Type B pancreatic cell (in vitro differentiated cells): ENCODE measurements around the gene DNER. TPM values are rescaled to one million over a fixed set of nuclear protein-coding genes. Genes with fewer than 3 reads are reported as not detected.

Experiments used
- DNase-seq: peaks from one replicate; pipeline ENCODE4 v3.0.0; 2021; ENCODE audit warnings: mixed read lengths; ENCODE audit not compliant: unreplicated experiment; ENCODE audit errors: extremely low spot score
- H3K27ac Mint-ChIP-seq: 2 replicates; pipeline ENCODE4 v1.8.0; 2021; ENCODE audit warnings: mild to moderate bottlenecking, mixed read lengths
- H3K27me3 Mint-ChIP-seq: 2 replicates; pipeline ENCODE4 v1.8.0; 2021; ENCODE audit warnings: mixed read lengths
- H3K36me3 Mint-ChIP-seq: 2 replicates; pipeline ENCODE4 v1.8.0; 2021; ENCODE audit warnings: mixed read lengths
- H3K4me1 Mint-ChIP-seq: one replicate; pipeline ENCODE4 v1.8.0; 2021; ENCODE audit warnings: mixed read lengths; ENCODE audit not compliant: unreplicated experiment
- H3K4me3 Mint-ChIP-seq: 2 replicates; pipeline ENCODE4 v1.8.0; 2021; ENCODE audit warnings: mild to moderate bottlenecking, mixed read lengths
- H3K9me3 Mint-ChIP-seq: 2 replicates; pipeline ENCODE4 v1.8.0; 2021; ENCODE audit warnings: mixed read lengths
- total RNA-seq: library from RNA; stranded (reverse); gene quantifications from 2 replicates; pipeline ENCODE4 v1.2.1, GENCODE V29; 2021; ENCODE audit warnings: low replicate concordance
- TF ChIP-seq, protein P1 (sequence below): fragments of 200-600 bp; sonication (generic); conservative IDR thresholded peaks from 2 replicates; pipeline ENCODE4 v1.5.0; 2021; ENCODE audit warnings: antibody characterized with exemption, mild to moderate bottlenecking

DNER gene
- total RNA-seq, 1 donor from 2014 or later: 15.9 TPM

DNA sequence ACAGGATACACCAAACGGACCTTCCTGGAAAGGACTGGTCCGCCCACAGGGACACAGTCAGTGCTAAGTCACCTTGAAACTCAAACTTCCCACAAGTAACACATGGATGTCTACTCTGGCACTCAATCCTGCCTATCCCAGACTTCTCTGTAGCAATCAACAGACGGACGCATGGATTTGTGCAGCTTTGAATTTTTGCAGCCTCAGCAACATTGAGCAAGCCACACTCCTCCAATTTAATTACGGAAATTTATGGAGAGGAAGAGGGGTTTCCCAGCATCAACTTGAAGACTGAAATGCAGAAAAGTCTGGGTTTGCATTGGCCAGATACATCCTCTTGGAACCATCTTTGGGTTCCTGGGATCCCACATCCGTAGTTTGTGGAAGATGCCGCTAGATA lies 26.2 kb downstream of the DNER start:
- TF ChIP-seq, protein P1, sequence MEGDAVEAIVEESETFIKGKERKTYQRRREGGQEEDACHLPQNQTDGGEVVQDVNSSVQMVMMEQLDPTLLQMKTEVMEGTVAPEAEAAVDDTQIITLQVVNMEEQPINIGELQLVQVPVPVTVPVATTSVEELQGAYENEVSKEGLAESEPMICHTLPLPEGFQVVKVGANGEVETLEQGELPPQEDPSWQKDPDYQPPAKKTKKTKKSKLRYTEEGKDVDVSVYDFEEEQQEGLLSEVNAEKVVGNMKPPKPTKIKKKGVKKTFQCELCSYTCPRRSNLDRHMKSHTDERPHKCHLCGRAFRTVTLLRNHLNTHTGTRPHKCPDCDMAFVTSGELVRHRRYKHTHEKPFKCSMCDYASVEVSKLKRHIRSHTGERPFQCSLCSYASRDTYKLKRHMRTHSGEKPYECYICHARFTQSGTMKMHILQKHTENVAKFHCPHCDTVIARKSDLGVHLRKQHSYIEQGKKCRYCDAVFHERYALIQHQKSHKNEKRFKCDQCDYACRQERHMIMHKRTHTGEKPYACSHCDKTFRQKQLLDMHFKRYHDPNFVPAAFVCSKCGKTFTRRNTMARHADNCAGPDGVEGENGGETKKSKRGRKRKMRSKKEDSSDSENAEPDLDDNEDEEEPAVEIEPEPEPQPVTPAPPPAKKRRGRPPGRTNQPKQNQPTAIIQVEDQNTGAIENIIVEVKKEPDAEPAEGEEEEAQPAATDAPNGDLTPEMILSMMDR: no peak
- H3K27ac Mint-ChIP-seq: no peak overlapping the region
- H3K4me1 Mint-ChIP-seq: no peaks in the 10 kb centered on the region
- H3K36me3 Mint-ChIP-seq: no peaks in the 10 kb centered on the region
- H3K4me3 Mint-ChIP-seq: no peak overlapping the region
- H3K9me3 Mint-ChIP-seq: no peaks in the 10 kb centered on the region
- peaks cover 12% of the 10 kb centered on the region for H3K27me3 Mint-ChIP-seq
- no peak for DNase-seq

- Mint-ChIP-seq H3K9me3 (no peaks in the 10 kb centered on the region), H3K36me3 (no peaks in the 10 kb centered on the region), H3K4me3 (no peak overlapping the region), H3K27ac (no peak overlapping the region), H3K4me1 (no peaks in the 10 kb centered on the region), H3K27me3 (peaks cover 13% of the 10 kb centered on the region)
- TF ChIP-seq, protein P1: no peak
- DNase-seq: no peak
Observed at GRCh38 chr2:229686122-229686919, 28.0 kb downstream of the DNER start.

DNA sequence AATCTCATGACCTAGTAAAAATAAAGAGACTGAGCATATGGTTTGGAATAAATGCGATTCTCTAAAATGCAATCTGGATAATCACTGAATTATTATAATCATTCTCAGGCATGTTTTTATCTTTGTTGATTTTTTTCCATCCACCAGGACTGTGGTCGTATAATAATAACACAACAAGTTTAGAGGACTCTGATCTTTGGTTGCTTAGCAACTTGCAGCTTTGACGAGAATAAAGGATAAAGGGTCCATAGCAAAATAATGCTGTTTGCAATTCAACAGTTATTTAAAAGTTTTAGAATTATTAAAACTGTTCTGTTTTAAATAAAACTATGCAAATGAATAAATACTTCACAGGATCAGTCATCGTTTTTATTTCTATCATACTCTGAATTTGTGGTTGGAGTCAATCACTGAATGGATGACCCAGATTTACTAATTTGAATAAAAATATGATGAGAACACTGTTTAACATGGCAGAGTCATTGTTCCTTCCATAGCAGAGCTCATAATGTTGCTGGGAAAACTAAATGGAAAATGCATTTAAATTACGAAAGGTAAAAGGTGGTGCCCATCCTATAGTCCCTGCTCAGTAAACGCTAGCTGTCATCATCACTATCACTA lies 29.3 kb downstream of the DNER start:
- no peaks in the 10 kb centered on the region for H3K4me1 Mint-ChIP-seq
- H3K4me3 Mint-ChIP-seq: no peak overlapping the region
- H3K9me3 Mint-ChIP-seq: no peaks in the 10 kb centered on the region
- TF ChIP-seq, protein P1: no peak
- H3K36me3 Mint-ChIP-seq: no peaks in the 10 kb centered on the region
- no peak overlapping the region for H3K27ac Mint-ChIP-seq
- H3K27me3 Mint-ChIP-seq: peaks cover 13% of the 10 kb centered on the region
- no peak for DNase-seq

- no peaks in the 10 kb centered on the region for H3K36me3 Mint-ChIP-seq
- H3K4me3 Mint-ChIP-seq: no peak overlapping the region
- peaks cover 20% of the 10 kb centered on the region for H3K27me3 Mint-ChIP-seq
- no peaks in the 10 kb centered on the region for H3K4me1 Mint-ChIP-seq
- no peaks in the 10 kb centered on the region for H3K9me3 Mint-ChIP-seq
- no peak for DNase-seq
- TF ChIP-seq, protein P1: no peak
- H3K27ac Mint-ChIP-seq: no peak overlapping the region
Observed at GRCh38 chr2:229679393-229680125, 34.8 kb downstream of the DNER start.

DNA sequence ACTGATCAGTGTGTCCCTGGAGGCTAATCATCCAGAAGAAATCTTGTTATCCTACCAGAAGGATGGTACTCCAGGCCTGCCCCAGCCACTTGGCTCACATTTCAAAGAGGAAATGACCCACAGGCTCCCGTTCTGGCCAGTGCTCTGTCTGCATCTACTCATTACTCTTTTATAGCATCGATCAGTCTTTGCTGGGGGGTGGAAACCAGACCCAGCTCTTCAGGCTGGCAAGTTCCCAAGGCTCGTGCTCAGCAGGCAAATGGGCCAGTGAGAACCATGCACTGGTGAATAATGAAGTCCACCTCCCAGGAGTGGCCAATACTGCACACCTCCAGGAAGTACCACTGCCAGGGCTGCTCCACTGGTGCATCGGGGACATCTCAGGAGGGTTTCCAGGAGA lies 38.8 kb downstream of the DNER start:
- Mint-ChIP-seq H3K36me3 (no peaks in the 10 kb centered on the region), H3K27me3 (peaks cover 38% of the 10 kb centered on the region), H3K9me3 (no peaks in the 10 kb centered on the region), H3K27ac (no peak overlapping the region), H3K4me3 (no peak overlapping the region), H3K4me1 (no peaks in the 10 kb centered on the region)
- DNase-seq: no peak
- TF ChIP-seq, protein P1: no peak
